ENCODE data around the gene CHRDL2.

- no peak for TF ChIP-seq EZH2 (IDR thresholded peaks at IDR 0.05; ENCODE audit: insufficient read depth, poor library complexity, severe bottlenecking)
- no peak for TF ChIP-seq EZH2phosphoT487 (IDR thresholded peaks at IDR 0.05; ENCODE audit: insufficient read depth, low read depth)
Measured at GRCh38 chr11:74696939-74697675, 34.1 kb downstream of the CHRDL2 start.

Measured in GM23248 (cell line).